Astrocyte (in vitro differentiated cells and primary cell): ENCODE measurements around the gene ATP6V1B1.

Source experiments
- CTCF ChIP-seq: IDR thresholded peaks from 2 replicates; pipeline ENCODE4 v1.5.1; 2011; ENCODE audit warnings: low read depth, mild to moderate bottlenecking, inconsistent platforms, low read length, moderate library complexity; ENCODE audit not compliant: insufficient read depth
- EZH2 ChIP-seq: IDR thresholded peaks from 2 replicates; pipeline ENCODE4 v1.6.1; 2012; ENCODE audit warnings: mild to moderate bottlenecking, low read length, inconsistent platforms; ENCODE audit not compliant: insufficient read depth

GRCh38 chr2:70947556-70948184, 12.0 kb downstream of the ATP6V1B1 start:
- TF ChIP-seq CTCF (no peak), EZH2 (no peak)
